HTR-8/SVneo (cell line): ENCODE measurements around the gene CTPS2.
"Not testable (repeated sequence)": the region's sequence is repeated elsewhere in the genome, so short reads cannot be mapped to it uniquely, and the experiment has no call there.

ENCODE experiments used
- DNase-seq: peaks from one replicate; pipeline ENCODE4 v3.0.0; 2011; ENCODE audit warnings: low spot score, mixed read lengths; ENCODE audit not compliant: insufficient read length
- FAIRE-seq: peaks from 2 replicates; lab custom pipeline; 2011; peaks lifted over from hg19 to GRCh38; lab: Jason Lieb, UNC

Gene CTPS2

GRCh38 chrX:16662402-16662801, 50.1 kb downstream of the CTPS2 start:
- DNase-seq (no peak), FAIRE-seq (no peak)

GRCh38 chrX:16661495-16661894, 51.0 kb downstream of the CTPS2 start:
- FAIRE-seq: no peak
- DNase-seq: no peak

DNA sequence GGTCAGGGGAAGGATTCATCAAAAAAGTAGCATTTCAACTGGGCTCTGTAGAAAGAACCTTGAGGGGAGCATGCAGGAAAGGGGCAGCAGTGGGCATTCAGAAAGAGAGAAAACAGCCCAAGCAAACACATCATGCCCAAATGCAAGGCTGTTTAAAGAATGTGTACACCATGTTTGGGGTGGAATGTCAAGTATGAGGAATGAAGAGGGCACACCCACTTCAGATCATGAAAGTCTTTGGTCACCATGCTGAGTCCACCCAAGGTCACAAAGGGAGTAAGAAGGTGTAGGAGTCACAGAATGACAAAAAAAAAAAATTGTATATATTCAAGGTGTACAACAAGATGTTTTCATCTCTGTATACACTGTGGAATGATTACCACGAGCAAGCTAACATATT, 53.1 kb downstream of the CTPS2 start:
- FAIRE-seq (peak; percentile 78), DNase-seq (no peak)

DNA sequence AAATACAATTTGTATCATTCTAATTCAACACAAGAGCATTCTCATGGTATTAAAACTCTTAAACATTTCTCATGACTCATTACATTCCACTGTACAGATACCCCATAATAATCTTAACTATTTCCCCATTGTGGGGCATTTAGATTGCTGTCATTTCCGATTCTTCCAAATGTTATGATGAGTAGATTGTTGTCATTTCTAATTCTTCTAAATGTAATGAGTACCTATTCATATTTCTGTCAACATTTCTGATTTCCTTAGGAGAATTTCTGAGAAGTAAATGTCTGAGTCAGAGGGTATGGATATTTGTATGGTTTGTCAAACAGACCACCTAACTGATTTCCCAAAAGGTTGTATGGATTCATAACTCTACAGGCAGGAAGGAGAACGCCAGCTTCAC, 54.2 kb downstream of the CTPS2 start:
- peak; percentile 64 for DNase-seq

GRCh38 chrX:16654093-16654492, 58.4 kb downstream of the CTPS2 start:
- no peak for FAIRE-seq
- no peak for DNase-seq

More for the DNA sequence above, 54.2 kb downstream of the CTPS2 start:
- no peak for FAIRE-seq

DNA sequence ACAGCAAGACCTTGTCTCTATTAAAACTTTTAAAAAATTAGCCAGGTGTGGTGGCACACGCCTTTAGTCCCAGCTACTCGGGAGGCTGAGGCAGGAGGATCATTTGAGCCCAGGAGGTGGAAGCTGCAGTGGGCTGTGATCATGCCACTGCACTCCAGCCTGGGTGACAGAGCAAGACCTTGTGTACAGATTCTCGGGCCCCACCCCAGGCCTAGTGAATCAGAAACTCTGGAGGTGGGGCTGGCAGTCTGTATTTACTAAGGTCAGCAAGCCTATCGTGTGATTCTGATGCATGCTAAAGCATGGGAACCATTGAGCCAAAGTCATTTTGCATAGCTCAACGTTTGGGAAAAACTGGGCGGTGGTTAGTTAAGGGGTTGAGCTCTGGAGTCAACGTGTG, 59.0 kb downstream of the CTPS2 start:
- DNase-seq: no peak
- FAIRE-seq: no peak

- FAIRE-seq (no peak), DNase-seq (no peak)
These were observed 61.0 kb downstream of the CTPS2 start for GRCh38 chrX:16651391-16652024.

DNA sequence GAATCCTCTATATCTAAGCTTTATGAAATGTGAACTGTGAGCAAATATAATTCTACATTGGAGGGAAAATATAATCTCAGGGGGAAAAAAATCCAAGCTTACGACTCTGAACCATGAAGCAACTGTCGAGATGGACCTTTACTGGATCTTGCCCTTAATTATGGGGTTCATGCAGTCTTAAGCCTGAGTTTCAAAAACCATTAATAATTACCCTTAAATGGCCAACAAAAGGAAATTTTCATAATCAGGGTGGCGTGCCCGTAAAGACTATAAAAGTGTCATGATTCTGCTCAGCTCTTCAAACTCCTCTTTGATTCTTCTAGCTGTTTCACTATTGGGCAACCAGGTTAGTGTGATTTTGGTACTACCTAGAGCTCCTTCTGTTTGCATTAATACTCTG, 62.6 kb downstream of the CTPS2 start, which contains the start of gene S100G:
S100G (plus strand) TSS at position 301 of the 400 bp plus-strand sequence. CDS start 849 bp downstream, outside the sequence.
- FAIRE-seq (no peak), DNase-seq (no peak)

DNA sequence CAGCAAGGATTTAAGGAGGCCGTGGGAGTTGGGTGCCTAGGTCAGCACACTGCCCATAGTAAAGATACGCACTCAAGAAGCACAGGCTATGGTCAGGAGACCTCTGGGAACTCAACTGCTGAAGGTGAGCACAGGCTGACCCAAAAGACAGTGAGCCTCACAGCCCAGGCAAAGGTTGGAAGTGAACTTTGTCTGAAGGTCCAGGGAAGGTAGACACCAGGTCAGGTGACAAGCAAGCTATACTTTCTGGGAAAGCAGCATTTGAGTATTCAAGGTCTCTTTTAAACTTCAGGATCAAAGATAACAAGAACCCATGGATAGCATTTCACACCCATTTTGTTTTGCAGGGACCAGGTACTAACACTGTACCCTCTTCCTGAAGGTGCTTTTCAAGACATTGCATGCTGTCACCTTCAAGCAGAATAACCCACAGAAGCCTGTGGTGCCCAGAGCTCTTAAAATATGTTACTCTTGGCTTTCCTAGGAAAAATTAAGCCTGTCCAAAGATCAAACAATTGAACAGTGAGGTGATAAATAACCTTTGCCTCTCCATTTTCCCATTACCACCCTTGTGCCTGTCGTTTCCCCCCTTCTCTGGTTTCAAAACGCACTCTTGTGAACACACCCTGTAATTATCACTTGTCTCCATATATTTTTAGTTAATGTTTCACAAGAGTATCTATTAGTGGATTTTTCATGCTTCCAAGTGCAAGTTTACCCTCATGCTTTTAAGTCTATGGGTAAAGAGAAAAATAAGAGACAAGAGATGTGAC, 65.9 kb downstream of the CTPS2 start:
- DNase-seq: no peak

GRCh38 chrX:16643176-16643575, 69.3 kb downstream of the CTPS2 start:
- DNase-seq (no peak), FAIRE-seq (no peak)

More for the DNA sequence above, 65.9 kb downstream of the CTPS2 start:
- FAIRE-seq: no peak

DNA sequence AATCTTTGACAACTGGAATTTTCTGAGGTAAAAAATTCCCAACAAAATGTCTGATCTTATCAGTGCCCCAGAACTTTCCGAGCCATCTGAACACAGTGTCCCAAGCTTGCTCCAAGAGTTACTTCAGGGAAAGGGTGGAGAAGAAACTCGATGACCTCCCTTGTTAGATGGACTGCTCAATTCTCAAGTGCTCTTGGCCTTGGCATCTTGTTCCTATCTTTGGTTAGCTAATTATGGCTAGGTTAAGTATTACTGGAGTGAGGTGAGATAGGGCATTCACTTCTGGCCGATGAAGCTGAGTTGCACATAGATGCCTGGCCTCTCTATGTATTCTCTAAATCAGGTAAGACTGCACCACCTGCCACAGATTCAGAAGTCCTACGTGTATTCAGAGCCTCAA, 71.6 kb downstream of the CTPS2 start:
- FAIRE-seq: no peak
- DNase-seq: no peak

DNA sequence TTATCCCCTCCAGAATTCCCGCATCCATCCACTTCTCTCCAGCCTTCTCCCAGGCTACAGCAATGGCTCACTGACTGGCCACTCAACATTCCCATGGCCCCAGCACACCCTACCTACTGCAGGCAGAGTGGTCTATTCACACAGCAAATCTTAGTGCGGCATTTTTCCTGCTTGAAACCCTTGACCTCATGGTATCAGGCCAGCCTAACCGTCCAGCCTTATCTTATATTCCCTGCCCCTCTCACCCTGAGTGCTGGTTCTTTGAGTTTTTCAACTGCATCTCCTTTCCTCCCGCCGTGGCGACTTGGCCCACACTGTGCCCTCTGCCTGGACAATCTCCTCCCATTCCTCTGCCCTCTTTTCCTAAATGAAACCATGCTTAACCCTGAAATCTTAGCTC, 72.5 kb downstream of the CTPS2 start:
- DNase-seq: no peak
- FAIRE-seq: no peak

DNA sequence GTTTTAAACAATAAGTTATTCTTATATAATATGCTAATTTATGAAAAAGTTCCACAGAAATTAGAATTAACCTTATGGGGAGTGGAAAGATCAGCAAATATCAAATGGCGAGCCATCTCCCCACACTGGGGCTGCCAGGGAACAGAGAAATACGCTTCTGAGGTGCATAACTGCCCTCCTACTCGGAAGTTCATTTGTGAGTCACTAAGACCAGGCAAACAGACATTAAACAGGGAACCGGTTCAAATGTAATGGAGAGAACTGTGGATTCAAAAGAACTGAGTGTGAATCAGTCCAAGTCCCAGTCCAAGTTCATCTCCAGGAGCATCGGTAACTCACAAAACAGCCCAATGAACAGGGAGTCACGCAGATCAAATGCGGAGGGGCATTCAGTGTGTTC, 73.9 kb downstream of the CTPS2 start:
- no peak for FAIRE-seq
- DNase-seq: no peak

- FAIRE-seq (no peak), DNase-seq (no peak)
These were observed 76.9 kb downstream of the CTPS2 start for GRCh38 chrX:16635596-16635995.

DNA sequence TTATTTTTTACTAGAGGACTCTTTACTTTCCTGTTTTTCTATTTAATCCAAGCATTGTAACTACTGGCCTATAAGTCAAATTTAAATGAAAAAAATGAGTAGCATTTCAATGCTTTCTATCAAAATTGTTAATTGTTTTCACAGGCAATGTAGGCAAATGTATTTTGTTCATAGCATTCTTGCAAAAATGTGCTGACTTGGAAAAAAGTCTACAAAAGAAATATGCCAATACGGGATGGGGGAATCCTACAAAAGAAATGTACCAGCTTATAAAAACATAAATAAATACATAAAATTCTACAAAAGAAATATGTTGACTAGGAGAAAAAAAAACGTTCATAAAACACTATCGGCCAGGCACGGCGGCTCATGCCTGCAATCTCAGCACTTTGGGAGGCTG, 77.4 kb downstream of the CTPS2 start:
- FAIRE-seq: no peak

GRCh38 chrX:16633754-16634153, 78.7 kb downstream of the CTPS2 start:
- FAIRE-seq: no peak
- DNase-seq: no peak

More for the DNA sequence above, 77.4 kb downstream of the CTPS2 start:
- no peak for DNase-seq

- FAIRE-seq: no peak
These were observed 82.6 kb downstream of the CTPS2 start for GRCh38 chrX:16629909-16630308.

GRCh38 chrX:16628946-16629595, 83.4 kb downstream of the CTPS2 start:
- no peak for DNase-seq
- no peak for FAIRE-seq

More at GRCh38 chrX:16629909-16630308, 82.6 kb downstream of the CTPS2 start:
- DNase-seq: no peak

- DNase-seq, FAIRE-seq: not testable (repeated sequence)
These were observed 84.0 kb downstream of the CTPS2 start for GRCh38 chrX:16628511-16628910.

GRCh38 chrX:16619024-16619423, 93.4 kb downstream of the CTPS2 start:
- FAIRE-seq: no peak
- no peak for DNase-seq

GRCh38 chrX:16618422-16618821, 94.0 kb downstream of the CTPS2 start:
- FAIRE-seq (no peak), DNase-seq (no peak)
